Mesenteric fat pad (tissue), 1 donor: ENCODE measurements around the gene ANKRD16. TPM values are rescaled to one million over a fixed set of nuclear protein-coding genes. Genes with fewer than 3 reads are reported as not detected.

Experiments
- DNase-seq: peaks from one replicate; pipeline ENCODE4 v3.0.0-alpha.2; 2020; ENCODE audit warnings: low spot score
- total RNA-seq: library from RNA; stranded (reverse); fragmentation: NEBNext Ultra II Directional; extraction: Animal tissue kit (Norgen Biotek cat#: 25700); gene quantifications from one replicate; pipeline ENCODE4 v1.2.1, GENCODE V29; 2021
- donor health status: DM: yes; HTN: yes; CAD: no.

ANKRD16 gene
- total RNA-seq, 1 donor from 2014 or later: 4.8 TPM

DNA sequence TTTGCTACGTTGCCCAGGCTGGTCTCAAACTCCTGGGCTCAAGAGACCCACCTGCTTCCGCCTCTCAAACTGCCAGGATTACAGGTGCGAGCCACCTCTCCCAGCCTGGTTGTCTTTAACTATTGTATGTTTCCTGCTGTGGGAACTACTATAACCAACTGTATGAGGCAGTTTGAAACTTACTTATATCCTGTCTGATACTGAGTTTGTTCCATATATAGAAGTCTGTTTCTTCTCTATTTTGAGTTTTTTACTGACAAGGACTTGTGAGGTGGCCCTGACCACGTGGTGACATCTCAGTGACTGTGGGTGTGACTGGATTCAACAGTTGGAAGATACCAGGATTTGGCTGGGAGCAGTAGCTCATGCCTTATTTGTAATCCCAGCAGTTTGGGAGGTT lies 14.5 kb upstream of the ANKRD16 start:
- DNase-seq: no peak

DNA sequence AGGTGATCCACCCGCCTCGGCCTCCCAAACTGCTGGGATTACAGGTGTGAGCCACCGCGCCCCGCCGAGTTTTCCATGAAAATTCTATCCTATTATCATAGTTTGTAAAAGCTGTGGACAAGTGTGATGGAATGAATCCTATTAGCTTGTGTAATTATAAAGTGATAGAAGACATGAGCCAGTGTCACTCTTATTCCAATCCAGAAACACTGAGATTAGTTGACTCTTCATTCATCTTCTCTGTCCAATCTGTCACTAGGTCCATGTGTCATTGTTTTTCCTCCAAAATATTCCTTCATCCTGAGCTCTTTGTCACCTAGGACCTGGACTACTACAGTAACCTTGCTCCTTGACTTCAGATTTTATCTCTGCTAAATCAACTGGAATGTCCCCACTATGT lies 13.9 kb upstream of the ANKRD16 start:
- no peak for DNase-seq

DNA sequence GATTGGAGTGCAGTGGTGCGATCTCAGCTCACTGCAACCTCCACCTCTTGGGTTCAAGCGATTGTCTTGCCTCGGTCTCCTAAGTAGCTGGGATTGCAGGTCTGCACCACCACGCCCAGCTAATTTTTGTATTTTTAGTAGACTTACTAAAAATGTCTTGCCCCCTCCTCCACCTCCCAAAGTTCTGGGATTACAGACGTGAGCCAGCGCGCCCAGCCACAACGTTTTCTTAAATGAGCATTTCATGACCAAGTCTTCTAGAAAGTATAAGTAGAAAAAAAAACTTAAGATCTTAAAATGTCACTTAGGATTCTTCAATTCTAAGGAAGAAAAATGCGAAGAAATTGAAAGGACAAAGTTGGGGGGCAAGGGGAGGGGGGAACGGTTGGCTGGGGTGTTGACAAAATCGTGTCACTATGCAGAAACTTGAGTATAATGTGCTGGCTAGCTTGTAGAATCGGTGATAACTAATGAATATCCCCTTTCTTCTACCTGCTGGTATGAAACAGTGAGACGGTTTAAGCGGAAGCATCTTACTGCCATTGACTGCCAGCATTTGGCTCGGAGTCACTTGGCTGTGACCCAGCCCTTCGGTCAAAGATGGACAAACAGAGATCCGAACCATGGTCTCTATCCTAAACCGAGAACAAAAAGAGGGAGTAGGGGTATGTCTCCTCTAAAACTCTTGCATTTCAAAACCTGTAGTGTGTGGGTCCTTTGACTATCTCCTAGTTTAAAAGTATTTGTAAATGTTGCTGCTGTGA lies 13.0 kb upstream of the ANKRD16 start:
- DNase-seq: no peak

DNA sequence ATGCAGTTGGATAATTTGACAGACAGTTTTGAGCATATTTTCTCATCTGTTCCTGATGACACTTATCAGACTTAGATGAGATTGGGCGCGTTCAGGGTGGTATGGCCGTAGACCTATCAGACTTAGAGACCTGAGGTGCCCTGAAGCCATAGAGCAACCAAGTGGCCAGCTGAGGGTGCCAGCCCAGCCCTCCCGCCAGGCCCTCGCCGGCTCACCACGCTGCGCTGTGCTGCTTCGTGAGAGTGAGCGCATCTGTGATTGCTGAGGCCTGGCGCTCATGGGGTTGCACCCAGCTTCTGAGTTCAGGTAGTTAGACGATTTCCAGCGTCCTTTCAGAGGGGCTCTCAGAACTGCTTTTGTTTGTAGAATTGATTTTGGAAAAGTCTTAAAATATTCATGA lies 10.6 kb upstream of the ANKRD16 start:
- DNase-seq: no peak

DNA sequence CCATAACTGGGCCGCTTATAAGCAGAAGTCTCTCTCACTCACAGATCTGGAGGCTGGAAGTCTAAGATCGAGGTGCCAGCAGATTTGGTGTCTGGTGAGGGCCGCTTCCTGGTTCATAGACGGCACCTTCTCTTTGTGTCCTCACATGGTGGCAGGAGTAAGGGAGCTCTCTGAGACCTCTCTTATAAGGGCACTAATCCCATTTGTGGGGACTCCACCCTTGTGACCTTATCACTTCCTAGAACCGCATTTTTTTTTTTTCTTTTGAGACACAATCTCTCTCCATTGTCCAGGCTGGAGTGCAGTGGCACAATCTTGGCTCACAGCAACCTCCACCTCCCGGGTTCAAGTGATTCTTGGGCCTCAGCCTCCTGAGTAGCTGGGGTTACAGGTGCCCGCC lies 8.5 kb upstream of the ANKRD16 start:
- no peak for DNase-seq

DNA sequence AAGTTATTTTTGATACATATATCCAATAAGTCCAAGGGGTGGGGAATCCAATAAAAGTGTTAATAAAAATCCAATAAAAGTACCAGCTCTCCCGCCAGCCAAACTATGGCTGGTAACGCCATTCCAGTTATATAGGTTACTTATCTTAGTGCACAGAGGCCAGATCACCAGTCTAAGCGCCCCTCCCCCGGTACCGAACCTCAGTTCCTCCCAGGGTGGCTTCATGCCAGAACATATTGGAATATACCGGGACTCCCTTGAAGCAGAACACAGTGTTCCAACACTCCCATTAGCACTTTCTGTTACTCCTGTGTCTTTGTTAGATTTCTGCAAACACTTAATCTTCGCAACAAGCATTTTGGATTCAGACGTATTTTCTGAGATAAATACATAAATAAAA lies 7.8 kb upstream of the ANKRD16 start:
- no peak for DNase-seq

DNA sequence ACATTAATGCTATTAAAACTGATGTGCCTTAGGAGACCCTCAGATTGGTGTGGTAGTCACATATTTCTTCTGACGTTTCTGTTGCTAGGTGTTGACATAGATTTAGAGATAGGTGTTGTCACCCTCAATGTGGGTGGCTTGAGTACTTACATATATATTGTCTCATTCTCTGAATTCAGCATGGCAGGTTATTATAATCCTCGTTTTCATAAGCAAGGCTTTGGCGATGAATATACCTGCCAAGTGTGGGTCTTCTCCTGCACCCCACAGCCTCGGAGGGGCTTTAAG lies 7.3 kb upstream of the ANKRD16 start:
- no peak for DNase-seq

DNA sequence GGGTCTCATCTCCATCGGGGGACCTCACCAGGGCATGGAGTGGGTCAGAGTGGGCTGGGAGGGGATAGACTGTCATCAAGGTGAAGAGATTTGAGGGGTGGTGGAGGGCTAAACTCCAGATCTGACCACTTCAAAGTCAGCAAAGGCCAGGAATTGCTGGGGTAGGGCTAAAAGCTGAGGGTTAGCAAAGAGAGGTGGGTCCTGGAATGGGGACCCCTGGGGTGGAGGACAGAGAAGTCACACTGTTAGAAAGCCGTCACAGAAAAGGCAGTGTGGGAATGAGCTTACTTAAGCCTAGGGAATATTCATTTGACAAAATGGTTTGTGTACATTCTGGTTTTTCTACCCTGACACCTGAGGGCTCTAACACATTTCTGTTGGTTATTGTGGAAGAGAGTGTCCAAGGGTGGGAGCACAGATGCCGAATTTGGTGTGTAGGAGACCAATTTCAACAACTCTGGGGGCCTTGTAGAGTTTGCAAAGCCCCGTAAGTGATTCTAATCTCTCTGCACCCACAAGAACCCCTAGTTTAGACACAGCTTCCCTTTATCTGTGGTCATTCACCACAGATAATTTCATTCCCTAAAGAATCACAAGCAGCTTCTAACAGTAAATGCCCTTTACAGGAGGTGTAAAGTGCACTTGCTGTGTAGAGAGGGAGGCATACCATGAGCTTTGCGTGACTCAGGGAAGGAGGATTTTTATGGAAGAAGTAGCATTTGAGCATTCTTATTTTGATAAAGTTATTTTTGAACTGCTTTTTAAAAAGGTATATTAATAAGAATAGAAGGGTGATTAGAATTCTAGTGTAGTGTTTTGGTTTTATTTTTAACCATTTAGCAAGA lies 6.7 kb upstream of the ANKRD16 start:
- no peak for DNase-seq

DNA sequence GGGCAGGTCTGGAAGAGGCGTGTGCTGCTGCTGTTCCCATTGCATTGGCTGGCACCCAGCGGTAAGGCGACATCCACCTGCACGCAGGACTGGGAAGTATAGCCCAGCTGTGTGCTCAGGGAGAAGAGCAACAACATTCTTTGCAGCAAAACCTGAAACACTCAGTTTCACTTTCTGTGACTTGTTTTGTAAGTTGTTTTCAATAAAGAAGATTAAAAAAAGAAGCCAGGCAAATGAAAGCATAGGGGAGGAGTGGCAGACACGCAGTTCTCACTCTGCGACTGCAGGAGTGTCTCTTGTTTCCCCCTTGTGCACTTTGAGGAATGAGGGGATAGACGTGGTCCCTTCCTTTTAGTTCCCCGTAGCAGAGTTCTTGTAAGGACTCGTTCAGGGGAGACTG lies 6.1 kb upstream of the ANKRD16 start:
- no peak for DNase-seq

DNA sequence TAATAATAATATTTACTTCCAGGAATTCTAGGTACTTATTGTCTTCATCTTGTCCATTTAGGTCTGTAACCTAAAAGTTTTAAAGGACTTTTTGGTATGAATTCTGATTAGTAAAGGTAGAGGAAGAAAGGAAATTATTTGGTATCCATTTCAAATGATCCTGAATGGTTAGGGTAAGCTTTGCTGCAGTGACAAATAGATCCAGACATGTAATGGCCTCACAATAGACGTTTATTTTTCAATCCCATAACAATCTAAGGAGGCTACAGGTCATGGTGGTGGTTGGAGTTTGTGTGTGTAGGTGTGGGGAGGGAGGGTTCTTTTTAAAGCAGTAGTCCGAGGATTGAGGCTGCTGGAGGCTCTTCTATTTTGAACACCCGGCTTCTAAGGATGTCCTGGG lies 5.7 kb upstream of the ANKRD16 start:
- DNase-seq: no peak

DNA sequence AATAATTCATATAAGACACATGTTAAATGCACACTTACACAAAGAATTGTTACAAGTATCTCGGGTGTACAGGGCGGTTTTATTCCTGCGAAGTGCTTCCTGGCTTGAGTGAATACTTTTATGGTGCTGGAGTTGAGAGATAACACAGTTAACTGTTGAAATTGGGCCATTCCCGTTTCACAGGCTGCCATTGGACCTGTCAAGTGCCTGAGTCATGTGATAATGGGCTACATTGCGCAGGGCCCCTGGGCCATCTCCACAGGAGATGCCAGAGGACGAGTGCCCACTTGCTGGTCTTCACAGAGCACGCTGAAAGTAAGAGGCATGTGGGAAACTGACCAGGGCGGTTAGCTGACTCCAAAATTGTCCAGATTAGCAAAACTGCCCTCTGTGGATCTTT lies 5.2 kb upstream of the ANKRD16 start:
- DNase-seq: no peak

DNA sequence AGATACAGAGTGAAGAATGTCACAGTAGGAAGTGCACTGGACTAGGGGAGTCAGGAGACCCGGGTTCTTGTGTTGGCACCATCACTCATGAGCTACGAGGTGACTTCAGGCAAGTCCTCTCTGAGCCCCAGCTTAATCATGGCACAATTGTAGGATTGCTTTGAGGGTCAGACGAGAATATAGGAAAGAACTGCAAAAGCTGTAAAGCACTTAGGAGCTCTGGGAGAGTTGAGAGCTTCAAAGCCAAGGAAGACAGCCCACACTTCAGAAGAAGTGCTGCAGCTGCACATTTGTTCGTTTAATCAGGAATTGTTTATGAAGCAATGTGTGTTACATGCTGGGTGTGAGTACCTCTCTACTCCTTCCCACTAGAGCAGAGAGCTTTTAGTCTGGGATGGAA lies 4.7 kb upstream of the ANKRD16 start:
- no peak for DNase-seq

DNA sequence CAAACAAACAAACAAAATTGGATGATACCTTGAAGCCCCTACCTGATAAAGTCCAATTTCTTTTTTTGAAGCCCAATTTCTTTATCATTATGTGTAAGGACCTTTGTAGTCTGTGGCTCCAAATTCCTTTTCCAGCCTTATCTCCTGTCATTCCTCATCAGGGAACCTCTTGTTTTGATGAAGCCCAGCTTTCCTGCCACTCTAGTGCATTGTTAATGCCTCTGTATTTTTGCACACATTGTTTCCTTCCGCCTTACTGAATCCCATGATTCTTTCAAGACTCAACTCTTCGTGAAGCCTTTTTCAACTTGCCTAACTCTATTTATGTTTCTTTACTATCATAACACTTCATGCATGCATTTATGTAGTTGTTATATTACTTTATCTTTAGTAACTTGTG lies 3.6 kb upstream of the ANKRD16 start:
- no peak for DNase-seq

DNA sequence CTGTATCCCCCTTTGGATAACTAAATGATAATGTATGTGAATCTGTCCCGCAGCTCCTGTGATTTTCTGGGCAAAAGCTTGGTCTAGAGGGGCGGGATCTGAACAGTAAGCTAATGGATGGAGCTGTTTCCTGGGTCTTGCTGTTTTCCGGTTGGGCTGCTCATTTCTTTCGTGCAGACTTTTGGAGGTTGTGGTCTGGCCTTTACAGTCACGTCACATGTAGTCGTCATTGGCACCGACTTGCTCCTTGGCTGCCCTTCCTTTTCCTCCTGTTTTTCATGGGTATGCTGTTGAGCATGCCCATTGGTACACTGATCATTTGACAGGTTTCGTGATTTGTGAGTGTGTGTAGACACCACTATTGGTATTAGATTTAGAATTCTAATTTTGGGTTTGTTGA lies 2.3 kb upstream of the ANKRD16 start:
- DNase-seq: no peak

DNA sequence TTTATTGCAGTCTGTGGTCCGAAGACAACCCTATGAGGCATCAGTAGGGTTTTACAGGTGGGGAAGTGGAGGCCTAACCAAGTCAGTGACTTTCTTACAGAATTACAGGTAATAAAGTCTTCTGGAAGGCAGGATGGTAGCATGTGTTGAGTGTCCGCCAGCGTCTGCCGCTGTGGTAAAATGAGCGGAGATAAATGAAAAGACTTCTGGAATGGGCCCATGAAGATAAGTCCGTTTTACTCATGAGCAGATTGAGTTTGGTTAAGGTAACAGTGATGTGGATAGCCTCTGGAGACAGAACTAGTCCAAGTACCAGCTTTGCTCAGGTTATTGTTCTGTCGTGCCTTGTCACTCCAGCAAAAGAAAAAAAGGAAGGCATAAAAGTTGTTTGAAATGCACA lies 1.3 kb upstream of the ANKRD16 start:
- DNase-seq: no peak

DNA sequence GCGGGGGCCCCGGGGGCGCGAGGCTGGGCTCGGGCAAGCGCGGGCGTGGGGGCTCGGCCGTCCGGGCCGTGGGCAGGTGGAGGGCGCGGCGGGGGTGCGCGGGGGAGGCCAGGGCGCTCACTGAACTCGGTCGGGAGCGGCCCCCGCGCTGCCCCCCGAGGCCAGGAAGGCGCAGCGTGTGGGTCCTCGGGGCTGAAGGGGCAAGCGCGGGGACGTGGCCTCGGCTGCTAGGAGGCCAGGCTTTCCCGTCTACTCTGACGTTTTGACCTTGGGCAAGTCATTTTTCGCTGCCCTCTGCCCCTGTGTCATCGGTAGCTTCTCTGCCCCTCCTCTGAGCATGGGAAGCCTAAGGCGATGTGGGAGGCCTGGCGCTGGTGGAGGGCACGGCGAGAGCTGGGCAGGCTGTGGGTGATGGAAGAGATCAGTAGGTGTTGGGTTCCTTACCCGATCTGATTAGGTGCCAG lies 791 bp upstream of the ANKRD16 start:
- DNase-seq: no peak

DNA sequence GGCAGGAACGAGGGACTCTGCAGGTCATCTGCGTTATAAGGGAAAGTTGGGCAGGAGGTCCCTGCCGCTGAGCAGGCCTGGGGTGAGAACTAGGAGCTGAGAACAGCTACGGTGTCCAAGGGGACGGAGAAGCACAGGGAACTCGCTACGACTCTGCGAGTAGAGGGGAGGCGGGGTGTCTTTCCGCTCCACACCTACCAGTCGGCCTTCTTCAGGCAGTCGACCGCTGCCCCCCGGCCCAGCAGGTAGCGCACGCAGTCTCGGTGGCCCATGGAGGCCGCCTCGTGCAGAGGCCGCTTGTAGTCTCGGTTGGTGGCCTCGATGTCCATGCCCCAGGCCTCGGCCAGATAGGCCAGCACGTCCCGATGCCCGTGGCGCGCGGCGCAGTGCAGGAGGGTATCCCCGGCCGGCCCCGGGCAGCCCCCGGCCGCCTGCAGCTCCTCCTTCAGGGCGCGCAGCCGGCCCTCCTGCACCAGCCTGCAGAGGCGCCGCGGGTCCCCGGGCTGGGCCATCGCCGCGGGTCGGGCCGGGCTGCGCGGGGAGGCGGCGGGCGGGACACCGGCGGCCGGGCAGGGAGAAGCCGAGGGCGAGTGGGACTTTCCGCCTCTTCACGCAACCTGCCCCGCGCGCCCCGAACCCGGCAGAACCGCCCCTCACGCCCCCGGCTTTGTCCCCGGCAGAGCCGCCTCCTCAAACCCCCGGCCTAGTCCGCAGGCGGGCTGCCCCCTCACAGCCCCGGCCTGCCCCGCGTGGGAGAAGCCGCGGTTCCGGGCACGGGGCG lies 660 bp downstream of the ANKRD16 start:
- DNase-seq: no peak

DNA sequence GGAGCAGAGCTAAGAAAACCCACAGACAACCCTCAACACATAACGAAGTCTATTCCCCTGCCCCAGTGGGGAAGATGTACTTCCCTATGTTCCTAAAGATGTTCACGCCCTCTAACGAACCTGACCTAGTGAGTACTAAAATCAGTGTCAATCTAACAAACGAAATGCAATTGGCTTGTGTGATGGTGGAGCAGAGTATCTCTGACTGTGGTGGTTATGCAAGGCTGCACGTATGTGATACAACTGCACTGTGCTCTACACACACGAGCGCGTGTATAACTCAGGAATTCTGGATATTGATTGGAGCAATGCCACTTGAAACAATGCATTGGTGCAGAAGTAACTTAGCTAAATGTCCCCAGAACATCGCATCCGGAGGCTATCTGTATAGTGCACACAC lies 1.3 kb downstream of the ANKRD16 start:
- DNase-seq: no peak

DNA sequence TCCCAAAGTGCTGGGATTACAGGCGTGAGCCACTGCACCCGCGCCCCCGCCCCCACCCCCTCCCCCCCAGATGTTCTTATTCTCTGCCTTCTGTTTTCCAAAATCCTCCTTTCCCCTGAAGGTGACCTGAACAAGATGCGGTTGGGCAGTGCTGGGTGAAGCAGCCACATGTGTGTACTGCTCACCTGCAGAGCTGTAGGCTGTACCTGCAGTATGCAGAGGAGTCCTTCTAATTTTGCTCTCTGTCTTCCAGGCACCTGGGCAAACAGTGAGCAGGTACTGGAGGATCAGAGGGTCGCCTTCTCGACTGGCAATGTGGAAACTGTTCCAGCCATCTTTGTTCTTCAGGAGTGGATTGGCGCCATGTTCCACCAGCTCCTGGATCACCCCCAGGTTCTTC lies 2.1 kb downstream of the ANKRD16 start:
- DNase-seq: no peak

DNA sequence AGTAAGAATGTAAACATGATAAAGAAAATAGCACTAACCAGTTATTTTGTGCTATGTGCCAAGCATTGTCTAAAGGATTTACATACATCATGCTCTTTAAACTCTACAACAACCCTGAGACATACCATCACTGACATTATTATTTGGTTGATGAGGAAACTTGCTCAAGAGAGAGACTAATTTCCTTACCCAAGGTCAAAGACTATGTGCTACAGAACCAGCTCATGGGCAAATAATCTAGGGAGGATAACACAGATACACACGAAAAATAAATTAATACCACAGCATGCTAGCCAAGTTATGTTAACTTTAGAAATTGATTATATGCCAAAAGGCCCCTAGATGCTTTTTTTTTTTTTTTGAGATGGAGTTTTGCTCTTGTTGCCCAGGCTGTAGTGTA lies 2.7 kb downstream of the ANKRD16 start:
- DNase-seq: no peak

DNA sequence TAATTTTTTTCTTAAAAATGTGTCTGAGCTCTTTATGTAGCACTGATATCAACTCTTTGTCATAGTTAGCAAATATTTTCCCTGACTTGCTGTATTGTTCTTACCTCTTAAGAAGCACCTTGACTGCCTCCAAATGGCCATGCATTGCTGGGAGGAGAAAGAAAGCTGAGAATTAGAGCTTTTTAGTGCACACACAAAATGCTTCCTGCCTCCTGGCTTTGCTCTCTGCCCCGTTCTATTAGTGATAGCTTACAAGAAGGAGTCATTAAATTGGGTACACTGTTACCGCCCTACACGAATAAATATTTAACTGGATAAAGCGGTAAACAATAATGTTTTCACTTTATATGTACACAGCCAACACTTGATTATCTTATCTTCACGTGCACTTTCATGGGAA lies 4.1 kb downstream of the ANKRD16 start:
- DNase-seq: no peak

DNA sequence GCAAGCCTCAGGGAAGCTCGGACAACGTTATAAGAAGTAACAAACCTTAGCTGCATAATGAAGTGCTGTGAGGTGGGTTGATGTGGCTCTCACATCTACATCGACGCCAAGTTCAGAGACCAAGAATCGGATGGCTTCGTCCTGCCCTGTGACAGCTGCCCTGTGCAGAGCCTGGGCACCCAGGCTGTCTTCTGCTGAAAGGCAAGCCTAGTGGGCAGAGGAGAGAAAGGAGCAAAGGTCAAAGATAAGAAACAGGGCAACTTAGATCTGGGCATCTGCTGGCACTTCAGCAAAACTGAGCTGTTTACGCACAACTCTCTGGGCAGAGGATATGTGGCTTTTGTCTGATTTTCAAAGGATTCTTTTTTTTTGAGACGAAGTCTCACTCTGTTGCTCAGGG lies 6.7 kb downstream of the ANKRD16 start:
- DNase-seq: no peak
